NCI-H1048 (cell line): ENCODE data around the gene PDGFRB.

Source experiments
- DNase-seq: peaks from one replicate; lab custom pipeline; 2025; lab: John Stamatoyannopoulos, UW

PDGFRB gene

DNA sequence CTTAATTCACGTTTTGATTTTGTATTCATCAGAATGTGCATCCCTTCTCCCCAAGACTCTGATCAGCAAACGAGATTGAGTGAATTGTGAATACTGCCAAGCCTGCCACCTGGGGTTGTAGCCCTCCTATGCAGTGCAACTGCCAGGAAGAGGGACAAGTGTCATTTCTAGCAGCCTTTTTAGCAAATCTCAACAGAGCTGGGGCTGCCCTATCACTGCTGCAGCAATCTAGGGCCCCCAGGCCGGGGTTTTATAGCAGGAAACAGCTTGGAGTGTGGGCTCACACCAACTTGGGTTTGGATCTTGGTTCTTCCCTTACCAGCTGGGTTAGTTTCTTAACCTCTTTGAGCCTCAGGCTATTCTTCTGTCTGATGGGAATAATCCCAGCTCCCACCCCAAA lies 73.3 kb downstream of the PDGFRB start:
- no peak for DNase-seq

DNA sequence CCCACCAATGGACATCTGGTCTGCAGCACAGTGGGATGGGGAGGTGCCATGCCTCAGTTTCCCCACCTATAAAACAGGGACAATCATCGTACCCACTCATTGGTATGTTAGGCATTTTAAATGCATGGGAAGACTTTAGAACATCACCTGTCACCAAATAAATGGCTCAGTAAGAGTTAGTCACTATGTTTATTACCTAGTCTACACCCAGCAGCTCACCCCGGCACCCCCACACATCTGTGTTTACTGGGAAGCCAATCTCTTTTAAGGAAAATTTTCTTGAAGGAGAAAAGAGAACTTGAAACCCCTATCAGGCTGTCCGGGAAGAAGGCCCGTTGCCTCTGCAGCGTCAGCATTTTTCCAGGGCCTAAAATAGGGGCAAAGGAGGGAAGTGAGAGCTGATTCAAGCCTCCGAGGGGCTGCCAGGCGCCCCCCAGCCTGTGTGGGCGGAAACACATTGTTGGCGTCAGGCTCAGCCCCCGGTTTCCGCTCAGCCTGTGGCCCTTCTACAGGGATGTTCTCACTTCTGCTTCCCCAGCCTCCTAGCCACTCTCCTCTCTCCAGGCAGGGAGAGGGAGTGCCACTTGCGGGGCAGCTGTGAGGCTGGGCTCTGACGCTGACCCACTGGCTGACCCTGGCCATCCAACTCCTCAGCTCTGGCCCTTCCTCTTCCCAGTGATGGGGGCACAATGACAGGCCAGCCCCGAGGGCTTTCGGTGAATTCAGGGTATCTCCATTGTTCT lies 73.9 kb downstream of the PDGFRB start:
- no peak for DNase-seq

DNA sequence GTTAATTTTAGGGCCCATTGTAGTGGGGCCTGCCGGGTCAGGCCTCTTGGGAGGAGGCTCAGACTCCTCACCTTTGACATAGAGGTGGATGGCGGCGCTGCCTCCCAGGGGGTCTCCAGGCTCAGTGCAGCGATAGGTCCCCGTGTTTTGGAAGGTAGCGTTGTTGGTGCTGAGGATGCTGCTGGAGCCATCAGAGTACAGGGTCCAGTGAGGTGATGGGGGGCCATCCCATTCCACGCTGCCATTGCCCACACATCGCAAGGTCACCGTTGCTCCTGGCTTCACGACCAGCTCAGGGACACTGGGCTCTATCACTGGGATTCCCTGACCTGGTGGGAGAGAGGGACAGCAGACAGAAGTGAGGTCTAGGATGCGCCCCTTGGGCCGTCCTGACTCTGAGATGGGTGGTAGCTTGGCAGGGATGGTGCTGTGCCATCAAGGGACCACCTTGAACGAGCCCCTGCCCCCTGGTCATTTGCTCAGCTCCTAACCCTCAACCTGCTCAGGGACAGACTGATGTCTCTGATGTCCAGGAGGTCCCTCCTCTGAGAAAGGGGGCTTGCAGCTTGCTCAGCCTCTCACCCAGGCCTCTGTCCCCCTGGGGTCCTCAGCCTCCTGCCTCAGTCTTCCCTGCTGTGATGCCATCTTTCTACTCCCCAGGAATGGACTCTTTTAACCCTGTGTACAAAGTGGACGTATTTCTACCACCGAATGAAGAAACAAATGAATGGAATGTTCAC lies 74.8 kb downstream of the PDGFRB start:
- no peak for DNase-seq

DNA sequence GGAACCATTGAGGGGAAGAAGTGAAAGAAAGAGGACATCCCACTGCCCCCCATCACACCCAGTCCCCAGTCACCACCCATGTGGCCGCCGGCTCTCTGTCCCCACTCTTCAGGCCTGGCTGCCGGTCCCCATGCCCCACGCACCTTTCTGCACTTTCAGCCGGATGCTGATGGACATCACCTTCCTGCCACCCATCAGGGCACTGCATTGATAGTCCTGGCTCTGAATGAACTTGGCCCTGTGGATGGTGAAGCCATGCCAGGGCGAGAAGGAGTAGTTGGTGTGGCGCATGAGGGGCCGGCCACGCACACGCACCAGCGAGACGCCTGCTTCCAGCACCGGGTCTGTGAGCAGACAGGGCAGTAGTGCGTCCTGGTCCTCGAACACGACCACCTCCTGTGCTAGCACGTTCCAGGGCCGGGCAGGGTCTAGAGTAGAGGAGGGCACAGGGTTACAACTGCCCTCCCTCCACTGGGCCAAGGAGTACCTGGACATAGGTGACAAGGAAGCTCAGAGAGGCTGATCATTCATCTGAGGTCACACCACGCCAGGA lies 75.7 kb downstream of the PDGFRB start:
- DNase-seq = no peak

DNA sequence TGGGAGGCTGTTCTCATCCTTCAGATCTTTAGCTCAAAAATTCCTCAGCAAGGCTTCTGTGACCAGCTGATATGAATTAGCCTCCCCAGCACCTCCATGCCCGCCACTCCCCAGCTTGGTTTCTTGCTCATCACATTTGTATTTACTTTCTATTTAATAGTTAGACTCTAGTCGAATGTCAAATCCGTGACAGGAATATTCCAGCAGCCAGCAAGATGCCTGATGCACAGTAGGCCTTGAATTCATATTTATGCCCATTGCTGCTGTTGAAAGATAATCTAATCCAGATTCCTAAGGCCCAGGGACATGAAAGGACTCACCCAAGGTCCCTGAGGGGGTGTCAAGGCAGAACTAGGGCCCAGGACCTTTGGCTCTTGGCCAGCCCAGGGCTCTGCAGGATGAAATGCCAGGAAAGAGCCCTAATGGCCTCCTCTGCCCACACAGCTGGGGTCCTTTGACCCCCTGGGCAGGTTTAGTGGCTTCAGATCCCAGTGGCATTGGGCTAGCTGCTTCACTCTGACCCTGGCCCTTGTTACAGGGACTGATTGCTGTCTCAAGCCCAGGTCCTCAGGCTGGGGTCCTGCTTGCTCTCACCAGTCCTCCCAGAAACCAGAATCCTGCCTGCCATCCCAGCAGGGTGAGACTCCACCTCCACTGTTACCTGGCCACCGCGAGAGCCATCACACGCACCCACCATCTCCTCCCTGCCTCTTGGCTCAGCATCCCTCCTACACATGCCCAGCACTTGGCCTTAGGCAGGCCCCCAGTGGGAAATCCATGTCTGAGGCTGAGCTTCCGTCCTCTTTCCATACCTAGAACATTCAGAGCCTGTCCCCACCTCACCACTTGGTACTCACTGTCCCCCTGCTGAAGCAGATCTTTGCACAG lies 76.6 kb downstream of the PDGFRB start:
- DNase-seq = no peak

DNA sequence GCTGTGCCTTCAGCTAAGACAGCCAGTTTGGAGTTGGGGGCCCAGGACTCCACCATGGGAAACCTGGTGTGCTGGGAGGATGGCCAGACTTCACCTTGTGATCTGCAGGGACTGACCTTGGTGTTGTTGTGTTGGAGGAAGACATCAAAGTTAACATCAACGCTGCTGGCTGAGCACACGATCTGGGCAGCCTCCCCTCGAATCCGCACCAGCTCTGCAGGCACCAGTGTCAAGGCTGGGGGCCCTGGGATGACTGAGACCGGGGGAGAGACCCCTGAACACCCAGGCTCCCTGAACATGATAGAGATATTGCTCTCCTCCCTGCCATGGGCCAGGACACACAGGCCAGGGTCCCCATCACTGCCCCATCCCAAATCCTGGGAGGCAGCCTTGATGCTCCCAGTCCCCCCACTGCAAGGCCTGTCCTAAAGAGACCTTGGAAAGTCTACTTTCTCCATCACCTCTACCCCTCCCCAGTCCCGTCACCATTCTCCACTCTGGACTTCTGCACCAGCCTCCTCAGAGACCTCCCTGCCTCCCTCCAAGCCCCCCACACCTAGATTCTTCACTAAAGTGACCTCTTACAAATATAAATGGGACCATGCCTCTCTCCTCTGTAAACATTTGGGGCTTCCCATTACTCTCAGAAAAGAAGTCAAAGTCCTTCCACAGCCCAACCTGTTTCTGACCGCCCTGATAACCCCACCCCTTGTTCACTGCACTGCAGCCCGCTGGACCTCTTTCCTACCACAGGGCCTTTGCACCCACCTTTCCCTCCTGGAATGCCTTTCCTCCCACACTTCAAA lies 77.4 kb downstream of the PDGFRB start:
- DNase-seq = no peak

DNA sequence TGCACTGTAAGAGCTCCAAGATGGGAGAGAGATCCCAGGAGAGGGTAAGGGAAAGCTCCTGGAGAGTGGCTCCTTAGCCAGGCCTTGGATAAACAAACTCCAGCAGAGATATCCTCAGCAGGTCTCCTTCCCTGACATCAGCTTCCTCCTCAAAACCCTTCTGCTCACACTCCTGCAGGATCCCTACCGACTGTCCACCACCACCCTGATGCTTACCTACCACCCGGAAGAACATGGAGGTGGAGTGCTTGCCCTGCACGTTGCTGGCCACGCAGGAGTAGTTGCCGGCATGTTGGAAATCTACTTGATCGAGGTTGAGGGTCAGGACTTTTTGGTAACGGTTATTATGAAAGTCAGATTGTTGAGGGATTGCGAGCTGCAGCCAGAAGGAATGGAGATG lies 78.6 kb downstream of the PDGFRB start:
- no peak for DNase-seq

- no peak for DNase-seq
Measured at GRCh38 chr5:150075806-150076205, 79.8 kb downstream of the PDGFRB start.

GRCh38 chr5:150075233-150075632 lies 80.4 kb downstream of the PDGFRB start:
- no peak for DNase-seq

DNA sequence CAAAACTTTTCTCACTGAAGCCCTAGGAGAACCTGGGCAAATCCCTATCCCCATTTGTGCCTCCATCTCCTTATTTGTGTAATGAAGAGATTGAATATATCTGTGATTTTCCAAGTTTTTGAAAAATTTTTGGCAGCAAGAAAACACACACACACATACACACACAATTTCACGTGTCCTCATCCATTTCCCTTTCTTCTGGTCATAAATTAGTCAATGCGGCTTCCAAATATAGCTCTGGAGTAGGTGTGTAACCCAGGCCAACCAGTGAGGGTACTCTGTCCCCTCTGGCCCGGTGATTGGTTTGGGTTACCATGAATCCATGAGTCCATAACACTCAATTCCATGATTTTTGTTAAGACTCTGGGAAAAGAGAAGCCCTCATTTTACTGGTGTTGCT lies 82.0 kb downstream of the PDGFRB start:
- no peak for DNase-seq

GRCh38 chr5:150073086-150073625 lies 82.5 kb downstream of the PDGFRB start:
- DNase-seq = no peak

DNA sequence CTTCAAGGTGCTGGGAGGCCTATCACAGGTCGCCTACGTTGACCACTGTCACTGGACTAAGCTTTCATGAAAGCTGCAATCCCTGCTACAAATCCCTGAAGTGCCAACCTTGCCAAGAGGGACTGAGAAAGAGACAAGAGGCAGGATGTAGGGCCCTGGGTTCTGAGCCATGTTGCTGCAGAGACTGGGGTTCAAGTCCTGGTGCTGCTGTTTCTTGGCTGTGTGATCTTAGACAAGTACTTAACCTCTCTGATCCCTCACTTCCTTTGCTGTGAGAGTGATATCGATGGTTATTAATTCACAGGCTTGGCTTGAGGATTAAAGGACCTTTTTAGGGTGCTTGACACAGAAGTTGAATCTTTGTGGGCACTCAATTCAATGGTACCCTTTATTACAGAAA lies 84.8 kb downstream of the PDGFRB start:
- DNase-seq = no peak

DNA sequence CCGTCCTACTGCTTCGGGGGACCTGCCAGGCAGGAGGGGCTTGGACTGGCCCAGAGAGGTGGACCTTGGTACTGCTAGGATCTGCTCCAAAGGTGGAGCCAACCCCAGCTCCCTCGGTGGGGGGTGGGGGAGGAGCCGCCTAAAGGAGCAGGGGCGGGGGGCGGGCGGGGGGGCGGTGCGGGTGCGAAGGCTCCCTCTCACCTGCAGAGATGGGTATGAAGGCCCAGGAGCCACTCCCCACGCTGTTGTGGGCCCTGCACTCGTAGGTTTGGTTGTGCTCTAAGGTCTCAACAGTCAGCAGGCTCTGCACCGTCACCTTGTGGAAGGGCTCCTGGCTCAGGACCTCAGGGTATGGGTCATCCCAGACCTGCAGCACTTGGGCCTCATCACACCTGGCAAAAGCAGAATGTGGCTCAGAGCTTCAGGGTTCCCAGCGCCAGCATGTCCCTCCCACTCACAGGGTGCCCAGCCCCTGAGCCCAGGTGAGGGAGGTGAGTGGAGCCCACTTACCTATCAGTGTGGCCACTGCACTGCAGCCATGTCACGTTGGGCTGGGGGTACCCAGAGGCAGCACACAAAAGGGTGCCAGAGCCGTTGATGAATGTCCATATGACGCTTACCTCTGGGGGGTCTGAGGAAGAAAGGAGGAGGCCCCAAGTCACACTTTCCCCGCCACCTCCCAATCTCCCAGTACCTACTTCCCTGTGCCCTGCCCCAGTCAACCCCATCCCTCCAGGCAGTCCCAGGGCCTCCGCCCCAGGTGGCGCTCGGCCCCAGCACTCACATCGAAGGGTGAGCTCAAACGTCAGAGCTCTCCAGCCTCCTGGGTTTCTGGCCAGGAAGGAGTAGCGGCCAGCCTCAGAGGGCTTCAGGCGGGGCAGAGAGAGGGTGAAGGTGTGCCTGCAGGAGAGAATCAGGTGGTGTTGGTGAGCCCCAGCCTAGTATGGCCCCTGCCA lies 85.7 kb downstream of the PDGFRB start:
- no peak for DNase-seq

DNA sequence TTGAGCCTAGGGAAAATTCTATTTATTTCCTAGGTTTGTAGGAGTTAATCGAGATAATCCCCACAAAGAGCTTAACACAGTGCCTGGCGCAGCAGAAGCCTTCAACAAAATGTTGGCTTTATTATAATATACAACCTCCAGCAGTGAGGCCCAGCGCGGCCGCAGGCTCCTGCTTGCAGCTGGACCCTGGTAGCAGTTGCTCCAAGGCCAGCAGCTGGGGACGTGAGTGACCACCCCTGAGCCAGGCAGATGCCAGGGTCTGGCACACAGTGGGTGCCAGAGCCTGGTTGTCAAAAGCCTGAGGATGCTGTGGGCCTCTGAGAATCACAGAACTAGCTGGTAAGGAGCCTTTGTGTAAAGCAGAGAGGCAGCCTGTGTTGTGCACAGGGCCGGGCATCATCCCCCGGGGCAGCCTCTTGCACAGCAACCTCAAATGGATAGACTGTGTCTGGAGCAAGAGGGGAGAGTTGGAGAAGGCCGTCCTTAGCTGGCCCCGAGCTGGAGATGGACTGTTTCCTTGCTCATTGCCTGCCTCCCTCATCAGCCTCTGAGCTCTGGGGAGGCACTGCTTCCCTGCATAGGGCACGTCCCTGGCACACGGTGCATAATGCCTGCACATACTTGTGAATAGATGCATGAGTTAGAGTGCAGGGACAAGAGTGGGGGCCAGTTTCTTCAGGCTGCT lies 86.5 kb downstream of the PDGFRB start:
- DNase-seq = no peak

DNA sequence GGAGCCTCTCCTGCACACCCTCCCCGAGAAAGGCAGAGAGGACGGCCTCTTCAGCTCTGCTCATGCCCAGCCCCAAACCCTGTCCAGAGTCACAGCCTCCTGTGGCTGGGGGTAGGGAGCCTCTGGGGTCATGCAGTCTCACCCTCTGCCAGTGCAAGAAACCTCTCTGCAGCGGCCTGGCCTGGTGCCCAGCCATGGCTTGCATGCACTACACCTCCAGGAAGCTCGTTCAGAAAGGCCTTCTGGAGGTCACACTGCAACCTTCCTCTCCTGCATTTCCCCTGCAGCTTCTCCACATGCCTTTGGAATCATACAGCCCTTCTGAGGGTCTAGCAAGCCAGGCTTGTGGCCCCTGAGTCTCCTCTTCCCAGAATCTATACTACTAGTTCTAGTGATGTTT lies 87.2 kb downstream of the PDGFRB start:
- no peak for DNase-seq

DNA sequence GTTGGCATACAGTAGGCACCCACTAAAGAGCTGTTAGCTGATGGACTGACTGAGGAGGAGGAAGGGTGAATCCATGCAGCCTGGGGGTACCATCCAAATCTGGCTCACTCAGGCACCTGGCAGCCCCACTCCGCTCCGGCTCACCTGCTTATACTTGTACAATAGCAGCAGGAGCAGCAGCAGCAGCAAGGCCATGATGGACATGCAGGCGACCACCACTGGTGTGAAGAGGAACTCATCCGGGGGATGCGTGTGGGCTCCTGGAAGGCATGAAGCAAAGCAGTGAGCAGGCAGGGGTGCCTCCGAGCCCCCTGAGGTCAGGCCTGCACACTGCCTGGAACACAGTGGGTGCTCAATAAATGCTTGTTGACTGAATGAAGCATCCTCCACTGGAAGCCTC lies 87.6 kb downstream of the PDGFRB start:
- no peak for DNase-seq

DNA sequence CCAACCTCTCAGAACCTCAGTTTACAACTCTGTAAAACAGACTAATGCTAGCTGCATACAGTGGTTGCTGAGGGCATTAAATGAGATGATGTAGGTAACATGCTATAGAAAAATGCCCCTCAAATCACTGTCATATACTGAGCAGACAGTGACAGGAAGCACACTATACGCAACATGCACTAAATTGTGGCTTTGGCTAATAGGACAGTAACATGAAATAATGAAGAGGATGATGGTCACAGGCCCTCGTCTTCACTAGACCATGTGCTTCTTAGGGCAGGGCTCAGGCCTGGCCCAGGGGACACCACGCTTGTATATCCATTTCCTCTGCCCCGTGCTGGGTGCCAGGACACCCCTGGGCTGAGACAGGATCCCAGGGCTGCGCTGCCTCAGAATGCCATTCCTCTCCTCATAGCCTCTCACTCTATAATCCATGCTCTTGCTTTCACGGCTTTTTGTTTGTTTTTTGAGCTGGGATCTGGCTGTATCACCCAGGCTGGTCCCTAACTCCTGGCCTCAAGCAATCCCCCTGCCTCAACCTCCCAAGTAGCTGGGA lies 88.2 kb downstream of the PDGFRB start:
- no peak for DNase-seq

- no peak for DNase-seq
Measured at GRCh38 chr5:150066901-150067396, 88.7 kb downstream of the PDGFRB start.

GRCh38 chr5:150066436-150066835 lies 89.2 kb downstream of the PDGFRB start:
- no peak for DNase-seq
